SK-N-MC (cell line): ENCODE results near the gene KCNQ1.

Experiments used
- EZH2 ChIP-seq: fragments of 200-600 bp; sonication (generic); IDR thresholded peaks from one replicate; pipeline ENCODE4 v1.6.1; 2017; ENCODE audit warnings: antibody characterized with exemption
- POLR2AphosphoS5 ChIP-seq: IDR thresholded peaks from 2 replicates; pipeline ENCODE4 v1.6.1; 2012; ENCODE audit warnings: mild to moderate bottlenecking, low read depth, low read length, borderline replicate concordance

DNA sequence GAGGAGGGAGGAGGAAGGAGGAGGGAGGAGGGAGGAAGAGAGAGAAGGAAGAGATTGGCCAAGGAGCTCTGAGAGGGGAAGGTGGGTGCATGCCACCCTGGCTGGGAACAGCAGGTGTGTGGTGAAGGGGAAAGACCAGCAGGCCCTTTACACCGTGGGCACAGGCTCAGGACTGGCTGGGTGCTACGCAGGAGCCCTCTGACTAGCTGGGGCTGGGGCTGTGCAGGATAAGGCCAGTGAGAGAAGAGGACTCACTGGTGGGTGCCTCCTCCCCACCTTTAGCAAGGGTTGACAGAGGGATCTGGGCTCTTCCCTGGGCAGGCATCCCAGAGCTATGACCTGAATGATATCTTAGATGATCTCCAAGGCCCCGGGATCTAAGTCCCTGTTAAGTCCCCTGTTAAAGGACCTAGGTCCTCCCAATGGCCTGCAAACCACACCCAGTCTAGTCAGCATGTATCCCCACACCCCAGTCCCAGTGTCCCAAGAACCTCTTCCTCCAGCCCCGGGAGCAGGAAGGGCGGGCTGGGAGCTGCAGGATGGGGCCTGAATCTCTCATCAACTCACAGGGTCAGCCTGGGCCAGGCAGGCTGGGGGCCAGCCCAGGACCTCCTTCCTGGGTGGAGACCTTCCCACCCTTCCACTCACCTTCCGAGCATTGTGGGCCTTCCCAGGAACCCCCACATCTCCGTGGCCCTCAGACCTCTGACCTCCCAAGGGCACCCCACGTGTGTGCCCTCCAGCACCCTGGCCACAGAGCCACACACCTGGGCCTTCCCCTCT, 385.4 kb downstream of the KCNQ1 start:
- TF ChIP-seq EZH2 (no peak), POLR2AphosphoS5 (no peak)
